ENCODE data around the gene RNF213. TPM values are rescaled to one million over a fixed set of nuclear protein-coding genes. Genes with fewer than 3 reads are reported as not detected.

The RNF213 gene
- total RNA-seq, 4 donors from 2014 or later: 113 to 174 (median 159) TPM

DNA sequence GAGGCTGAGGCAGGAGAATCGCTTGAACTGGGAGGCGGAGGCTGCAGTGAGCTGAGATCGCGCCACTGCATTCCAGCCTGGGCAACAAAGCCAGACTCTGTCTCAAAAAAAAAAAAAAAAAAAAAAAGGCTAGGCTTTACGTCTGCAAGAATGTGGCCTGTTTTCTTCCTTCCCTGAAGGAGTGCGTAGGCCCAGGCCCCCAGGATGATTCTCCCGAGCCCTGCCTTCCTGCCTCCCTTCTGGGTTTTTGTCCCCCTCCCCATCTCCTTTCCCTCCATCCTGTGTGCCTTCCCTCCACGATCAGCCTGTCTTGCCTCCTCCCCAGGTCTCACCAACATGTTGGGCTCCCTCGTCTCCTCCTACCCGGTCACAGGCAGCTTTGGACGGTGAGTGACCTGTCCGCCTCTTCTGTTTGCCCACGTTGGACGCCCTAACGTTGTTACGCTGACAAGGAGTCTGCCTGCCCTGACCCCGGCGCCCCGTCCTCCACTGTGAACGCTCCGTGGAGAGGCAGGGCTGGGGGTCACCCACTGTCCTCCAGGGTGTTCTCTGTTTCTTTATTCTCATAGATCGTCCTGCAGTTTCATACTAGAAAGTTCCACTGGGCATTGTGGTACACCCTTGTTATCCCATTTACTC lies 15.7 kb upstream of the RNF213 start:
- Histone ChIP-seq H3K27me3 (no peaks in the 10 kb centered on the region), H3K9me3 (no peaks in the 10 kb centered on the region), H3K4me1 (no peaks in the 10 kb centered on the region), H3K27ac (no peak overlapping the region), H3K36me3 (peaks cover 0 to 4% (median 0%) of the 10 kb centered on the region in 4 donors), H3K4me3 (no peak overlapping the region)
- DNase-seq: no peak
- intact Hi-C loops (cut with DNase I; ENCODE audit: low total_unique reads): no loop called here
- 89% methylated on average over 22 of the region's 22 CpGs; no CpG with 5 or more reads in 1 of the 2 donors for WGBS, 2 donors (ENCODE audit: low coverage in 1 of 2)
- TF ChIP-seq EP300 (IDR thresholded peaks at IDR 0.05; ENCODE audit: low read depth) (no peak), POLR2A (IDR thresholded peaks at IDR 0.05) (no peak), POLR2AphosphoS5 (IDR thresholded peaks at IDR 0.05) (no peak)
- TF ChIP-seq, protein P1, sequence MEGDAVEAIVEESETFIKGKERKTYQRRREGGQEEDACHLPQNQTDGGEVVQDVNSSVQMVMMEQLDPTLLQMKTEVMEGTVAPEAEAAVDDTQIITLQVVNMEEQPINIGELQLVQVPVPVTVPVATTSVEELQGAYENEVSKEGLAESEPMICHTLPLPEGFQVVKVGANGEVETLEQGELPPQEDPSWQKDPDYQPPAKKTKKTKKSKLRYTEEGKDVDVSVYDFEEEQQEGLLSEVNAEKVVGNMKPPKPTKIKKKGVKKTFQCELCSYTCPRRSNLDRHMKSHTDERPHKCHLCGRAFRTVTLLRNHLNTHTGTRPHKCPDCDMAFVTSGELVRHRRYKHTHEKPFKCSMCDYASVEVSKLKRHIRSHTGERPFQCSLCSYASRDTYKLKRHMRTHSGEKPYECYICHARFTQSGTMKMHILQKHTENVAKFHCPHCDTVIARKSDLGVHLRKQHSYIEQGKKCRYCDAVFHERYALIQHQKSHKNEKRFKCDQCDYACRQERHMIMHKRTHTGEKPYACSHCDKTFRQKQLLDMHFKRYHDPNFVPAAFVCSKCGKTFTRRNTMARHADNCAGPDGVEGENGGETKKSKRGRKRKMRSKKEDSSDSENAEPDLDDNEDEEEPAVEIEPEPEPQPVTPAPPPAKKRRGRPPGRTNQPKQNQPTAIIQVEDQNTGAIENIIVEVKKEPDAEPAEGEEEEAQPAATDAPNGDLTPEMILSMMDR (IDR thresholded peaks at IDR 0.05): no peak
- in situ Hi-C loops (cut with MboI; ENCODE audit: low pct_ligation_motif_present in 1 of 4, low pct_unique_long_range_greater_than_20kb in 1 of 4, low sequenced_read_pairs in 3 of 4): loop anchor here in 1 of 4 donors (25.0 kb wide), 1 partner anchor 158 kb away; no protein-coding TSS in a partner anchor

DNA sequence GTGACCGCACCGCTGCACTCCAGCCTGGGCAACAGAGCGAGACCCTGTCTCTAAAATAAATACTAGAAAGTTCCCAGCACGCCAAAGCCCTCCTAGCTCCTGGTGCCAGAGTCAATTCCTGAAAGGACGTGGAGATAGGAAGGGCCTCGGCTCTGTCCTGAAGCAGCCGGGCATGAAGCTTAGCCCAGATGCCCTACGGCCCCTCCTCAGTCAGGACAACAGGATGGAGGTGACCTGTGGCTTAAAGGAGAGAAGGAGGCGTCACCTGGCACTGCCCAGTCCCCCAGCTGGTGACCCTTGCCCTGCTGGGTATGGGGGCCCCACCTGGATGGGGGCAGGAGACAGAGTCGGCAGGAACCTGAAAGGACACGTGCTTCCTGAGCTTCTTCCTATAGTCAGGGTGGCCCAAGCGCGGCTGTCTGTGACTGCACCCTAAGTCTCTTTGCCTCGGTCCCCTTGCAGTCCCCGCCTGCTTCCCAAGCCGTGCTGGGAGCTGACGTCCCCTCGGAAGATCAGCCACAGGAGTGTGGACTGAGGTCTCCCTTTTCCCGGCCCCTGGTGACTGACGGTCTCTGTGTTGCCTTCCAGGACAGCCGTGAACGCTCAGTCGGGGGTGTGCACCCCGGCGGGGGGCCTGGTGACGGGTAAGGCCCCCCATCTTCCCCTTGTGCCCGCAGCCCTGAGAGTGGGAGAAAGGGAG lies 14.9 kb upstream of the RNF213 start:
- in situ Hi-C loops (cut with MboI; ENCODE audit: low pct_ligation_motif_present in 1 of 4, low pct_unique_long_range_greater_than_20kb in 1 of 4, low sequenced_read_pairs in 3 of 4) (loop anchor here in 1 of 4 donors (25.0 kb wide), 1 partner anchor 158 kb away; no protein-coding TSS in a partner anchor), intact Hi-C loops (cut with DNase I; ENCODE audit: low total_unique reads) (no loop called here)
- 89 to 91% methylated on average over 7 to 27 of the region's 27 CpGs for WGBS, 2 donors (ENCODE audit: low coverage in 1 of 2)

DNA sequence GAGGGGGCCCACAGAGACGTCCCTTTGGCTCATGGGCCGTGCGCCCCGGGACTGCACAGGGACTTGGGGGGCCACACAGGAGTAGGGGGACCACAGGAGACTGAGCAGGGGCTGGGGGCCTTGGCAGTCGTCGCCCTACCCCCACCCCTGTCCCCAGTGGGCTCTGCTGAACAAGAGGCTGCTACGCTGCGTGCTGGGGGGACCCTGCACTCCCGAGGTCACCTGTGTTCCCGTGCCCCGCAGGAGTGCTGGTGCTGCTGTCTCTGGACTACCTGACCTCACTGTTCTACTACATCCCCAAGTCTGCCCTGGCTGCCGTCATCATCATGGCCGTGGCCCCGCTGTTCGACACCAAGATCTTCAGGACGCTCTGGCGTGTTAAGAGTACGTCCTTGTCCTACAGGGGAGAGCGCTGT lies 14.4 kb upstream of the RNF213 start:
- intact Hi-C loops (cut with DNase I; ENCODE audit: low total_unique reads): no loop called here
- WGBS, 2 donors (ENCODE audit: low coverage in 1 of 2): 97 to 100% methylated on average over 4 to 7 of the region's 19 CpGs
- no peaks in the 10 kb centered on the region for H3K4me1 ChIP-seq
- H3K27ac ChIP-seq: no peak overlapping the region
- peaks cover 0 to 4% (median 0%) of the 10 kb centered on the region in 4 donors for H3K36me3 ChIP-seq
- H3K4me3 ChIP-seq: no peak overlapping the region
- H3K27me3 ChIP-seq: no peaks in the 10 kb centered on the region
- DNase-seq: no peak
- TF ChIP-seq POLR2AphosphoS5 (IDR thresholded peaks at IDR 0.05): no peak
- TF ChIP-seq, protein P1 (IDR thresholded peaks at IDR 0.05): no peak
- TF ChIP-seq EP300 (IDR thresholded peaks at IDR 0.05; ENCODE audit: low read depth): no peak
- TF ChIP-seq POLR2A (IDR thresholded peaks at IDR 0.05): no peak
- in situ Hi-C loops (cut with MboI; ENCODE audit: low pct_ligation_motif_present in 1 of 4, low pct_unique_long_range_greater_than_20kb in 1 of 4, low sequenced_read_pairs in 3 of 4): loop anchor here in 1 of 4 donors (25.0 kb wide), 1 partner anchor 159 kb away; no protein-coding TSS in a partner anchor
- H3K9me3 ChIP-seq: no peaks in the 10 kb centered on the region

More for the DNA sequence above, 14.9 kb upstream of the RNF213 start:
- no peak for DNase-seq
- no peak for TF ChIP-seq POLR2A (IDR thresholded peaks at IDR 0.05)
- TF ChIP-seq, protein P1 (IDR thresholded peaks at IDR 0.05): no peak
- TF ChIP-seq POLR2AphosphoS5 (IDR thresholded peaks at IDR 0.05): no peak
- TF ChIP-seq EP300 (IDR thresholded peaks at IDR 0.05; ENCODE audit: low read depth): no peak
- Histone ChIP-seq H3K36me3 (peaks cover 0 to 4% (median 0%) of the 10 kb centered on the region in 4 donors), H3K27ac (no peak overlapping the region), H3K9me3 (no peaks in the 10 kb centered on the region), H3K4me1 (no peaks in the 10 kb centered on the region), H3K27me3 (no peaks in the 10 kb centered on the region), H3K4me3 (no peak overlapping the region)

DNA sequence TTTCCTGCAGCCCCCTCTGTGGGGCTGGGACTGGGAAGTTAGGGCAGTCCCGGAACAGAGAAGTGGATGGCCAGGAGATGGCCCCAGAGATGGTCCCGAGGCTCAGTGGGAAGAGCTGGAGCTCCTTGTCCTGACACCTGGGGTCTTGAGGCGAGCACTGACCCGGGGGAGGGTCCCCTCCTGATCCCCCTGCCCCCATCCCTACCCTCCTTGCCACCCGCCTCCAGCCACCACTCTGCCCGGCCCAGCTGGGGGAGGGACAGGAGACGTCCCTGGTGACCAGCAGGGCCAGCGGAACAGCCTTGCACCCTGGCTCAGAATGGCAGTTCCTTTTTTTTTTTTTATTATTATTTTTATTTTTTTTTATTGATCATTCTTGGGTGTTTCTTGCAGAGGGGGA lies 13.9 kb upstream of the RNF213 start:
- no peak overlapping the region for H3K4me3 ChIP-seq
- intact Hi-C loops (cut with DNase I; ENCODE audit: low total_unique reads): no loop called here
- H3K9me3 ChIP-seq: no peaks in the 10 kb centered on the region
- no peak for DNase-seq
- in situ Hi-C loops (cut with MboI; ENCODE audit: low pct_ligation_motif_present in 1 of 4, low pct_unique_long_range_greater_than_20kb in 1 of 4, low sequenced_read_pairs in 3 of 4): loop anchor here in 1 of 4 donors (25.0 kb wide), 1 partner anchor 159 kb away; no protein-coding TSS in a partner anchor
- H3K4me1 ChIP-seq: no peaks in the 10 kb centered on the region
- no peaks in the 10 kb centered on the region for H3K27me3 ChIP-seq
- H3K36me3 ChIP-seq: peaks cover 0 to 4% (median 0%) of the 10 kb centered on the region in 4 donors
- no peak overlapping the region for H3K27ac ChIP-seq
- 89% methylated on average over 8 of the region's 8 CpGs; no CpG with 5 or more reads in 1 of the 2 donors for WGBS, 2 donors (ENCODE audit: low coverage in 1 of 2)
- TF ChIP-seq POLR2AphosphoS5 (IDR thresholded peaks at IDR 0.05) (no peak), EP300 (IDR thresholded peaks at IDR 0.05; ENCODE audit: low read depth) (no peak), POLR2A (IDR thresholded peaks at IDR 0.05) (no peak)
- TF ChIP-seq, protein P1 (IDR thresholded peaks at IDR 0.05): no peak
